GM21737 (cell line): ENCODE results near the gene SNX13.

Experiments used
- ATAC-seq: cut with Tn5 transposase; IDR thresholded peaks from one replicate; pipeline ENCODE4 v1.9.1; 2021; ENCODE audit warnings: mild to moderate bottlenecking, moderate library complexity; ENCODE audit not compliant: unreplicated experiment

Gene SNX13

DNA sequence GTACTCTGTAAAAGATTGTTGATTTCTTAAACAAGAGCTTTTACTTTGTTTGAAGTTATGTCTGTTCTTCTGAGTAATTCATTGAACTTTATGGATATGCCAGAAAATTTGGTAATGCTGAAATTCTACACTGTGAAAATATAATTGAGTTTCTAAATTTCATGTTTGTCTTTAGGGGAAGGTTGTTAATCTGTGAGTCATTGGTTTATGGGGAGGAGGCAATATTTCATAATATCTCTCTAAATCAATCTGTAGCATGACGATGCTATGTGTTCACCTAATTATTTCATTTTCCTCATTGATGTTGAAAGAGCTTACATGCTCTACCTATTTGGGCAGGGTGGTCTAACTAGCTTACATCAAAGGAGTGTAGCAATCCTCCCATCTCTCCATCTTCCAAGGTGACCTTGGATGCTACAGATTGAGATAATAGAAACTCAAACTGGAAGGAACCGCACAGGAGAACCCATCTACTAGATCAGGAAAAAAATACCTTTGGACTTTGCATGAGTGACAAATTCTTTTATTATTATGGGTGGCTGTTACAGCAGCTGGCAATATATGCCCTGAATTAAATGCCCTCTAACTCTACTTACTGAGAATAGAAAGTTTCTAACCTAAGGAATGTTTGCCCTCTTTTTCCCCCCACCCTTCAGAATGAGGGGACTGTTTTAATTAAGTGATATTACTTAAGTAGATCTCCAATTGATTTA lies 8.4 kb upstream of the SNX13 start:
- ATAC-seq: no peak

DNA sequence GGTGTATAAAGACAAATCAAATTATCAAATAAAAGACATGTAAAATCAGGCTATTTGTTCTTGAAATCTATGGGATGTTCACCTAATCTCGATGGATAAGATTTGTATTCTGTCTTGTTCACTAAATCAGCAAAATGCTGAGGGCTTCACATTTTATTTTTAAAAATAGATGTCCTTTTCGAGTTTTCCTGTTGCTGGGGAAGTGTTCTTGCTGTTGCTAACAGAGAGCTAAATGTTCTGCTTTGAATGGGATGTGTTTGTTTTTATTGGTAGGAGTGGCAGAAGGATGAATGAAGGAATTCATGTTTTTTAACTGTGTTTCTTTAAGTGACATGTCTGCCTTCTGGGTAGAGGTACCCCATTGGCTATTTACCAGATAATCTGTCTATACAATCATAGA lies 7.3 kb upstream of the SNX13 start:
- ATAC-seq: no peak

DNA sequence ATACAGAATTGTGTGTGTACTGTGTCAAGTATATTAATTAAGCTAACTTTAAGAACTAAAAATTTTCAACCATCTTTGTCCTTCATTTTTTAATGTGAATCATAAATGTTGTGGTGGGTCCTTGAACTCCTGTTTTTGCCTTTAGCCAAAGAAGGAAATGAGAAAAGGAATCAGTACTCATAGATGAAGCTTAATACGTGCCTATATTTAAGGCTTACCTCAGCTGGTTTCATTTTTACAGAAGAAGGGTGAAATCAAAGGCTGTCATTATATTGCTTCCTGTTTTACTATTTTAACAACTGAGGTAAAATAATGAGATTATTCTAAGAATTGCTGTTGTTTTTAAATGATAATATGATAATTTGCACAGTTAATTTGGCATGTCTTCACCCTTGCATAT lies 6.3 kb upstream of the SNX13 start:
- ATAC-seq: peak; percentile 65

DNA sequence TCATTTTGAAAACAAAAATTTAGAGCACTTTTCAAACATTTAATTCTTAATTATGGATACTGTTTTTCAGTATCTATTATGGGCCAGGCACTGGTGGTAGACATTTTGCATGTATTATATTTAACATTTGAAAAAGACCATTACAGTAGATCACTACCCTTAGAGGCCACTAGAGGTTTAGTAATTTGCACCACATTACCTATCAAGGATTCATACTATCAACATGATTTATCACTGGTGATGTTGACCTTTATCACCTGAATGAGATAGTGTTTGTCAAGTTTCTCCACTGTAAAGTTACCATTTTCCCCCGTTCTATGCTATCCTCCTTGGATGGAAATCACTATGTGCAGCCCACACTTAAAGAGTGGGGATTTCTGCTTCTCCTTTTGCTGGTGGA lies 4.4 kb upstream of the SNX13 start:
- no peak for ATAC-seq

DNA sequence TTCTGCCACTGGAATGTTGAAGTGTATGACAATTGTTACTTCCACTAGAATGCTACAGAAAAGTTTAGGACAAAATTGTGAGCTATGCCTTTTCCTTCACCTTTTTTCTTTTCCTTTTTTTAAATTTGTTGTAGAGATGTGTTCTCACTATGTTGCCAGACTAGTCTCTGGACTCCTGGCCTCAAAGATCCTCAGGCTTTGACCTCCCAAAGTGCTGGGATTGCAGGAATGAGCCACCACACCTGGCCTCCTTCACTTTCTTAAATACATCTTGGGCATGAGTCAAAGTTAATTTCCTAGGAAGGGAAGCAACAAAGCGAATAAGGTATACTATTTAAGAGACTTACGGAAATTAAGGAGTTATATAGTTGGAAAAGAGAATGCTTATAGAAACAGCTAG lies 2.7 kb upstream of the SNX13 start:
- ATAC-seq: no peak

DNA sequence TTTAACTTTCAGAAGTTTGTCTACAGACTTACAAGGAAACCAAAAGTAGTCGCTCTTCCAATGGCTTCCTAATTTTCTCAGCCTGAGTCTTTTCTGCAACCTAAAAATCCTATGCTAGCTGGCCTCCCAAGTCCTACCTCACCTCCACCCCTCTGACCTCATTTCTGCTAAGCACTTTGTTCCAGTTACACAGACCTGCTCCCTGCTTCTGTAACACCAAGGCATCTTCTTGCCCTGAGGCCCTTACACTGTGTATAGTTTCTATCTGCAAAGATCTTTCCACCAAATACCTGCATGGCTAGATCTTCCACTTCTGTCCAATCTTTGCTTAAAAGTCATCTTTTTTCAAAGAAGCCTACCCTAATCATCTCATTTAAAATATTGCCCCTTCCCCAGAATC lies 1.9 kb upstream of the SNX13 start:
- ATAC-seq: no peak

DNA sequence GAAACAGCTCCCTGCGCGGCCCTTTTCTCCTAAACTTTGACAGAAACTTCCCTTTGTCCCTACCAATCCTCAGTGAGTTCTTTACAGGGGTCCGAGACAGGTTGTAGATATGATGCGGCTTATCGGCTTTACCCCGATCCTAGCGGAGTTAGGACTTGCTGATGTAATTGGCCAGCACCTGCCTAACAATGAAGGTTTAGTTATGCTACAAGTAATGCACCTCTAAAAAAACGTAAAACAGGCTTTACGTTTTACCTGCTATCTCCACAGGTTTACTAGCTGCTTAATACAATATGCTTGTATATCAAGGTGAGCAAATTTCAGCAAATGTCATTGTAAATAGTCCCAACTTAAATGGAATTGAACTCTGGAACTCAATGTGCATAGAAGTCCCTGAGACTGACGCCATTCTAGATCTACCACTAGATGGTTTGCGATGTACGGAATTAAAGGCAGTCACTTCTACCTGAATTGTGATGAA lies 697 bp upstream of the SNX13 start:
- no peak for ATAC-seq

DNA sequence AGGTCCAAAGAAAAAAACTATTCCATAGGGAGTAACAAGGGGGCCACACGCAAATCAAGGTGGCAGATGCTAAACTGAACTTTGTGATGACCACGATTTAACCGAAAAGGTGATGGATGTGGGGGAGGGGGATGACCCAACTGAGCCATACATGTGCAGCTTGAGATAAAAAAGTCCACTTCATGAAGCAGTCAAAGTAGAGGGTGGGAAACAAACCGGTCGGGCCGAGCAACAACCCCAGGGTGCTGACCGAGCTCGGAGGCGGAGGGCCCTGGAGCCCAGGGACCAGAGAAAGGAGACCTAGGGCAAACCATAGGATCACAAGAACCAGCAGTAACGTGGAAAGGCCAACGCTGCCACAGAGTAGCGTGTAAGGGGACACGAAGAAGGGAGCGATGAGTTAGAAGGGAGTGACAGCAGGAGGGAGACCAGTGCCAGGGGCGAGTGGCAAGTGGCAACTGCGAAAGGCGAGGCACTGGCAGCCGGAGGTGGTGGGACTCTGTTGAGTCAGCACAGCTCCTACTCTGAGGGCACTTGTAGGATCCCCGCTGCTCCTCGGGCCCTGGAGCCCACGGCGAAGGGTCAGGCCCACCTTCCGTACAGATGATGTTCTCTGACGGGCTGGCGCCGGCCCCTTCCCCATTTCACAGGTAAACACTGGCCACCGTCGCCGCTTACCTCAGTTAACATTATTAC lies 540 bp downstream of the SNX13 start:
- peak; percentile 38 for ATAC-seq

DNA sequence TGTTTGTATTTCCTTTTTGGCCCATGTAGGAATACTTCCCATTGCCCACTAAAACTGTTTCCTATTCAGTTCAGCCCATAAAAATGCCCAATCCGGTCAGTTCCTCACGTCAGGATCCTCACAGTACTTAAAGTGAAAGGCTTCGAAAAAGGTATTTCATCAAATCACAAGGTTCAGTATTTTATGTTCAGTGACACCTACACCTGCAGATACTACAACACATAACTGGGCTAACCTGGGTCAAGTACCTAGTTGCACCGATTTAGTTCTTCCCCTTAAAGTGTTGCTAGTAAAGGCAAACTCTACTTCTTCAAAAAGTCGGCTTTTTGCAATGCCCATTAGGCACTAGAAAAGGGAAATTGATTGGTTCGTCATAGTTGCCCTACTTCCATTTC lies 1.1 kb downstream of the SNX13 start:
- ATAC-seq: no peak

DNA sequence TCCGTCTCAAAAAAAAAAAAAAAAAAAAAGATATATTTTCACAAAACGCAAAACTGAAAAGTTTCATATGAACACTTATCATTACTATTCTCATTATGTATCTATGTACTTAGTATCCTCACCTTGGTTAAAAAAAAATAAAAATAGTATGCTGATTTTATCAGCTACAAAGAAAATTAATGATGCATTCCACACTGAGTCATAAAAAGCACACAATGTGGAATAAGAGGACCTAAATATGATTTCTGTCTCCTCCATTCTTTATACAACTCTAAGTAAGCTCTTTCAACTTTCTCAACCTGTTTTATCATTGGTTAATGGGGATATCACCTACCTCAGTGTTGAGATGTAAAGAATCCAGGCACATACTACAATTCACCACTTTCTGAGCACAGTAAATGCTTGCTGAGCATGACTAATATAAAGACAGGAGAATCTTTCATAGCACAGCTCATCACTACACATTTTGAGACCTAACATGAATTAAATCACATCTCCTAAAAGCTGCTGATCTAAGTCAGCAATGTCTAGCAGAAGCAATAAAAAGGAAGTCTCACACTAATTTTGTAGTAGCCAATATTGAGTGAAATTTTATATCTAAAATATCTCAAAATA lies 2.7 kb downstream of the SNX13 start:
- no peak for ATAC-seq

DNA sequence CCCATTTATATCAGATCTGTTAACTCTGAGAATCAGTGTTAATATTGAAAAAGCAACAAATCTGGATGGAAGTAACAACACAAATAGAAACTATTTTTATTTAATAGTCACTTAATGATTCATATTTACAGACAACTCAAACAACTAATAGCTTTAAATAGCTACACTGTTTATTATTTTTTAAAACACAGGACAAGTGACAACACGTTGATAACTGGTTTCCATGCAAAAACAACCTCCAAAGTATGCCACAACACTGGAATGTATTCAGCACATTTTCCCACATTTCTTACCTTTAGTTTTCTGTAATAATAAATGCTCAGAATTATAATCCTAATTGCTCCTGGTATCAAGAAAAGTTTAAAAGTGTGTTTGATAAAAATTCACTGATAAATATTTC lies 4.0 kb downstream of the SNX13 start:
- no peak for ATAC-seq

DNA sequence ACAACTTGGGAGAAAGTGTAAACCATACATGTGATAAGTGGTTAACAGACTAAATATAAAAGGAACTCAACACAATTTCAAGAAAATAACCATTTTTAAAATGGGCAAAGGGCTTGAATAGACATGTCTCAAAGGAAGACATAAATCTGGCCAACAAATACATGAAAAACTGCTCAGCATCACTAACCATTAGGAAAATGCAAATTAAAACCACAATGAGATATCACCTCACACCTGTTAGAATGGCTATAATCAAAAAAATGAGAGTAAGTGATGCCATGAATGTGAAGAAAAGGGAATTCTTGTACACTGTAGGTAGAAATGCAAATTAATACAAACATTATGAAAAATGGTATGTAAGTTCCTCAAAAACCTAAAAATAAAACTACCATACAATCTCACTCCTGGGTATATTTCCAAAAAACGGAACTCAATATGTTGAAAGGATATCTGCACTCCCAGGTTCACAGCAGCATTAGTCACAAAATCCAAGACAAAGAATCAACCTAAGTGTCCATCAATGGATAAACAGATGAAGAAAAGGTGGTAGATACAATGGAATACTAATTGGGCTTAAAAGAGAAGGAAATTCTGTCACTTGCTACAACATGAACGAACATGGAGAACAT lies 5.6 kb downstream of the SNX13 start:
- ATAC-seq: no peak

DNA sequence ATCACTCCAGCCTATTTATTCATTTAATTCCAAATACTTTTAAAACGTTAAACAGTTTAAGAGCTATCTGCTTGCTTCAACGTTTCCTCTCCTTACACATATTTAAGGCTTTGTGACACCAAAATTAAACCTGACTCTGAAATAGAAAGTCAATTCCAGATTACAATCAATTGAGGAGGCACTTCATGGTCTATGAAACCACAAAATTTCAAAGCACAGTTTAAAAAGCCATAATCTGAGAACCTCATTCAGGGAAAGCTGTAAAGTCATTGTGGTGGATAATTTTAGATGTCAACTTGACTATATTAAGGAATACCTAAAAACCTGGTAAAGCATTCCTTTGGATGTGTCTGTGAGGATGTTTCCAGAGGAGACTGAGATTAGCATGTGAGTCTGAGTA lies 6.2 kb downstream of the SNX13 start:
- ATAC-seq: no peak

DNA sequence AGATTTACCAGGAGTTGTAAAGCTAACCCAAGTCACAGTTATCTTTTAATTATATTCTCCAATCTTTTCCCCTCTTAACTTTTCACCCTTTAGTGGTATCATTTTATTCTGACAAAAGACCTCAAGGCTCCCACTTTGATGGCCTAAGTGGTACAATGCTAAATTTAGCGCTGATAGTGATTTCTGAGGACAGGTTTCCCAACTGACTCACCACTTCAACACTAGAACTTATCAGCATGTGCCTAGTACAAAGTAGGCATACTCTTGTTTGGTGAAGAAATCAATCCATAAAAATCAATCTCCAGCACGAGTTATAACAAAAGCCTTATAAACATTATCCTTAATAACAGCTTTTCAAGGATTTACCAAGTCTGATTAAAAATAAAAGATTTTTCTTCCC lies 7.5 kb downstream of the SNX13 start:
- ATAC-seq: no peak

DNA sequence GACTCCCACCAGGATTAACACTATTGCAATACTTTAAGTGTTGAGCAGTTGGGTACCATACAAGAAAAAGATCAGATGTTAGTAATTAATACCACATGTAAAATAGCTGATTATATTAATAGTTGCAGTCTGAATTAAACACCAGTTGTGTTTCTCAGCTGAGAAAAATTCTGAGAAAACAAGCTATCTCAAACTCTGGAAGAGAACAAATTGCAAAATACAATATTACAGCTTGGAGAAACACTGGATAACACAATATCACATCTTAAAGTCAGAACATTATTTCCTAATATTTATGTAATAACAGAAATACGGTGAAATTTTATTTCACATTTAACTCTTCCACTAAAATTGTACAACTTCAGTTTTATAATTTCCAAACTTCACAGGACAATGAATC lies 9.2 kb downstream of the SNX13 start:
- ATAC-seq: no peak

DNA sequence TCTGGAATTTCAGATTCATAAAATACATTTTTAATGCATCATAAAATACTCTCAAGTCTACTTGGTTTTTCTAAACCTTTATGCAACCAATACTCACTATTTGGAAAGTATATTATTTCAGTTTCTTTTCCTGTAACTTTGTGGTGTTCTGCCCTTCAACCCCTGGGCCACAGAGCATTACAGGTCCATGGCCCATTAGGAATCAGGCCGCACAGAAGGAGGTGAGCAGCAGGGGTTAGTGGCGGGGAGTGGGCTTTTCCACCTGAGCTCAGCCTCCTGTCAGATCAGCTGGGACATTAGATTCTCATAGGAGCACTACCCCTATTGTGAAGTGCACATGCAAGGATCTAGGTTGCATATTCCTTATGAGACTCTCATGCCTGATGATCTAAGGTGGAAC lies 9.7 kb downstream of the SNX13 start:
- no peak for ATAC-seq

DNA sequence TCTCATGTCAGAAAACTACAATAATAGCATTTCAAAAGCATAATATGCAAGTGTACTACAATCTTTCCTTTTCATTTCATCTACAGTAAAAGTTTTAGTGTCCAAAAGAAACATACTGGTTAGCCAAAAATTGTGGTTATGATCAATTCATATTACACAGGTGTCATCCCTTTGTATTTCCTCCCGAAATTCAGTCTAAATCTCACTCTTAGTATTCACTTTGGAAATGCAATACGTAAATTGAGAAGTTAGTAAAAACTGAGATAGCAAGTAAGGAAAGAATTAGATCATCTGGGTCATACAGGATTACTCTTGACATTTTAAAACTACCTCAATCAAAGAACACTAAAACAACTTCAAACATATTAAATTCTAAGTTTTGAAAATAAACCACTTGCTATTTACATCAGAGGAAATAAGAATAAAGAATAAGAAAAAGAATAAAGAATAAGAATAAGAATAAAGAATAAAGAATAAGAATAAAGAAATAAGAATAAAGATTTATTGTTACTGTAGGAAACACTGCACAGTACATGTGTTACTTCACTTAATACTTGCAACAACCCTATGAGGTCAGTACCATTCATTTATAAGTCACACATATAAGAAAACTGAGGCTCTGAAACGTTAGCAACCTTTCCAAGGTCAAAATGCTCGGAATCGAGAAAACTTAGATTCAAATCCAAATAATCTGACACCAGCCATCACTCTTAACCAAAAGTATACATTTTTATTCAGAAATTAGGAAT lies 10.5 kb downstream of the SNX13 start:
- no peak for ATAC-seq

DNA sequence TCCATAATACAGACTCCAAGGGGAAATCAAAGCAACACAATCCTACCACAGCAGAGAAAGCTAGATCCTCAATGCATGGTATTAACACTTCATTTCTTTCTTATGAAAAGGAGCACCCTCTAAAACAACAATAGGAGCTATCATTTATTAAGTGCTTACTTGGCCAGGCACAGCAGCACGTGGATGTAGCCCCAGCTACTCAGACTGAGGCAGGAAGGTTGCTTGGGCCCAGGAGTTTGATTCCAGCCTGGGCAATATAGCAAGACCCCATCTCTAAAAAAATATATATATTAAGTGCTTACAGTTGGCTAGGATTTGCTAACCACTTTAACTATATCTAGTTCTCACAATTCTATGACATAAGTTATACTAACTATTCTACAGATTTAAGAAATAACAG lies 12.2 kb downstream of the SNX13 start:
- ATAC-seq: no peak

DNA sequence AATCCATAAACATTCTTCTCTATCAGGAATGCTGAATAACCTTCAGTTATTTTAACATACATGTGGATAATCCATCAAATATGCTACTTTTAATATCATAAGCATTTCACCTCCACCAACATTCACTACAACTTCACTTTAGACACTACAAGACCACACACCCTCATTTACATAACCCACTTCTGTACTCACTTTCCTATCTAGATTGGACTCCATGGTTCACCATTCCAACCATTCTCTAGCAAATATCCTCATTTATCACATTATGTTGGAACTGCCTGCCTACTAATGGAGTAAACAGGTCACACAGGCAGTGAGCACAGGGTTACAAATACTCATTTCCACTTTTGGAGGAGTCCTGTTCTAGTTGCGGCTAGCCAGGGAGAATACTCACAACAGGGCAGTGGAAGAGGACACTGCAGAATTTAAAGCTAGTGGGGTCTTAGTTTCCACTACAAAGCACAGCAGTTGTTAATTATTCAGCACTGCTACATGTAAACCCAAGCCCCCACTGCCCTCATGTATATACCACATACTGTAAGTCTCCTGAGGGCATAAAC lies 18.4 kb downstream of the SNX13 start:
- no peak for ATAC-seq

DNA sequence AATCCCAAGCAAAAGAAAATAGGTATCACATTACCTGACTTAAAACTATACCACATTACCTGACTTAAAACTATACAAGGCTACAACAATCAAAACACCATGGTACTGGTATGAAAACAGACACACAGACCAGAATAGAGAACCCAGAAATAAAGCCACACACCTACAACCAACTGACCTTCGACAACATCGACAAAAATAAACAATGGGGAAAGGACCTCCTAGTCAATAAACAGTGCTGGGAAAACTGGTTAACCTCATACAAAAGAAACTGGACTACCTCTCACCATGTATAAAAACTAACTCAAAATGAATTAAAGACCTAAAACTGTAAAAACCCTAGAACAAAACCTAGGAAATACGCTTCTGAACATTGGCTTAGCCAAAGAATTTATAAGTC lies 22.5 kb downstream of the SNX13 start:
- ATAC-seq: no peak

DNA sequence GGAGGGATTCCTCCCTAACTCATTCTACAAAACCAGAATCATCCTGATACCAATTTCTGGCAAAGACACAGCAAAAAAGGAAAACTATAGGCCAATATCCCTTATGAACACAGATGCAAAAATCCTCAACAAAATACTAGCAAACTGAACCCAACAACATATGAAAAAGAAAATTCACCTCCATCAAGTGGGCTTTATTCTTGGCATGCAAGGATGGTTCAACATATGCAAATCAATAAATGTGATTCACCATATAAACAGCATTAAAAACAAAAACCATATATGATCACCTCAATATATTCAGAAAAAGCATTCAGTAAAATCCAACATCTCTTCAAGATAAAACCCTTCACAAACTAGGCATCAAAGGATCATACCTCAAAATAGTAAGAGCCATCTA lies 23.5 kb downstream of the SNX13 start:
- ATAC-seq: no peak
